Activated CD8-positive, alpha-beta T cell treated with anti-CD3 and anti-CD28 coated beads for 36 hours (primary cell): ENCODE results near the gene RIMBP2. TPM values are rescaled to one million over a fixed set of nuclear protein-coding genes. Genes with fewer than 3 reads are reported as not detected.

Source experiments
- ATAC-seq: fragments of 200-7000 bp; cut with Tn5 transposase; one replicate; pipeline ENCODE4 v1.10.0; 2021; ENCODE audit warnings: mild to moderate bottlenecking, moderate library complexity
- CTCF ChIA-PET: fragments of 350-600 bp; sonication (Branson Sonifier 250); formaldehyde crosslinking; loops from one replicate; lab custom pipeline; 2021; ENCODE audit warnings: antibody characterized with exemption; lab: Charles Lee
- POLR2A ChIA-PET: fragments of 350-600 bp; sonication (Branson Sonifier 250); formaldehyde crosslinking; loops from one replicate; lab custom pipeline; 2021; ENCODE audit warnings: antibody characterized with exemption; lab: Charles Lee
- DNase-seq: peaks from one replicate; pipeline ENCODE4 v3.0.0-alpha.2; 2020
- H3K27ac Mint-ChIP-seq: one replicate; pipeline ENCODE4 v1.8.0; 2021; ENCODE audit warnings: mild to moderate bottlenecking, mixed read lengths
- H3K27me3 Mint-ChIP-seq: one replicate; pipeline ENCODE4 v1.8.0; 2021; ENCODE audit warnings: mixed read lengths
- H3K36me3 Mint-ChIP-seq: one replicate; pipeline ENCODE4 v1.8.0; 2021; ENCODE audit warnings: low read depth, mixed read lengths
- H3K4me1 Mint-ChIP-seq: one replicate; pipeline ENCODE4 v1.8.0; 2021; ENCODE audit warnings: low read depth, mixed read lengths
- H3K4me3 Mint-ChIP-seq: one replicate; pipeline ENCODE4 v1.8.0; 2021; ENCODE audit warnings: mild to moderate bottlenecking, moderate library complexity, mixed read lengths
- H3K9me3 Mint-ChIP-seq: one replicate; pipeline ENCODE4 v1.8.0; 2021; ENCODE audit warnings: mixed read lengths
- CTCF ChIP-seq: fragments of 200-600 bp; IDR thresholded peaks from one replicate; pipeline ENCODE4 v1.8.0; 2022; ENCODE audit warnings: antibody characterized with exemption, mild to moderate bottlenecking
- intact Hi-C: fragments of 100-400 bp; cut with micrococcal nuclease; formaldehyde crosslinking; loops from one replicate; pipeline ENCODE4 v1.10.0; 2022
- total RNA-seq, 2 experiments: library from RNA; stranded (reverse); gene quantifications; one replicate each; pipeline ENCODE4 v1.2.3, GENCODE V29; 2021

The RIMBP2 gene
- total RNA-seq, 2 experiments from 2014 or later = not detected

GRCh38 chr12:130744274-130744673, 28.2 kb upstream of the RIMBP2 start:
- ChIA-PET CTCF (interaction anchor here (1.5 kb wide), 1 partner anchor 702 kb away, joined by 3 read pairs; no protein-coding TSS in a partner anchor), POLR2A (no interaction called here)
- Mint-ChIP-seq H3K4me3 (no peak overlapping the region), H3K36me3 (no peaks in the 10 kb centered on the region), H3K4me1 (peaks cover 6% of the 10 kb centered on the region), H3K27ac (no peak overlapping the region), H3K9me3 (no peaks in the 10 kb centered on the region), H3K27me3 (peaks cover 21% of the 10 kb centered on the region)
- no peak for TF ChIP-seq CTCF
- intact Hi-C loops = loop anchor here (10.0 kb wide), 1 partner anchor 179 kb away; no protein-coding TSS in a partner anchor
- no peak for DNase-seq
- ATAC-seq = no peak

GRCh38 chr12:130743606-130744005, 27.5 kb upstream of the RIMBP2 start:
- ATAC-seq (no peak), DNase-seq (no peak)
- no peaks in the 10 kb centered on the region for H3K36me3 Mint-ChIP-seq
- intact Hi-C loops = loop anchor here (10.0 kb wide), 1 partner anchor 179 kb away; no protein-coding TSS in a partner anchor
- H3K27me3 Mint-ChIP-seq = peaks cover 21% of the 10 kb centered on the region
- no peak overlapping the region for H3K4me3 Mint-ChIP-seq
- H3K9me3 Mint-ChIP-seq = no peaks in the 10 kb centered on the region
- ChIA-PET CTCF (interaction anchor here (1.5 kb wide), 1 partner anchor 702 kb away, joined by 3 read pairs; no protein-coding TSS in a partner anchor), POLR2A (no interaction called here)
- H3K27ac Mint-ChIP-seq = no peak overlapping the region
- peaks cover 6% of the 10 kb centered on the region for H3K4me1 Mint-ChIP-seq
- TF ChIP-seq CTCF = no peak

GRCh38 chr12:130743176-130743575, 27.1 kb upstream of the RIMBP2 start:
- CTCF ChIA-PET = interaction anchor here (1.5 kb wide), 1 partner anchor 701 kb away, joined by 3 read pairs; no protein-coding TSS in a partner anchor
- no peak for TF ChIP-seq CTCF

GRCh38 chr12:130742716-130743115, 26.6 kb upstream of the RIMBP2 start:
- intact Hi-C loops = loop anchor here (10.0 kb wide), 1 partner anchor 178 kb away; no protein-coding TSS in a partner anchor

More at GRCh38 chr12:130743176-130743575, 27.1 kb upstream of the RIMBP2 start:
- ATAC-seq = no peak
- Mint-ChIP-seq H3K4me3 (no peak overlapping the region), H3K36me3 (no peaks in the 10 kb centered on the region), H3K9me3 (no peaks in the 10 kb centered on the region), H3K27me3 (peaks cover 19% of the 10 kb centered on the region), H3K27ac (no peak overlapping the region), H3K4me1 (peaks cover 5% of the 10 kb centered on the region)
- intact Hi-C loops = loop anchor here (10.0 kb wide), 1 partner anchor 178 kb away; no protein-coding TSS in a partner anchor
- POLR2A ChIA-PET = no interaction called here
- no peak for DNase-seq

More at GRCh38 chr12:130742716-130743115, 26.6 kb upstream of the RIMBP2 start:
- Mint-ChIP-seq H3K4me3 (no peak overlapping the region), H3K4me1 (peaks cover under 1% of the 10 kb centered on the region), H3K27me3 (peaks cover 15% of the 10 kb centered on the region), H3K9me3 (no peaks in the 10 kb centered on the region), H3K36me3 (no peaks in the 10 kb centered on the region), H3K27ac (no peak overlapping the region)
- TF ChIP-seq CTCF = no peak
- CTCF ChIA-PET = no interaction called here
- POLR2A ChIA-PET = no interaction called here
- no peak for DNase-seq
- ATAC-seq = no peak
